Calu3 (cell line): ENCODE measurements around the gene BMERB1. TPM values are rescaled to one million over a fixed set of nuclear protein-coding genes. Genes with fewer than 3 reads are reported as not detected.

Experiments
- BruUV-seq: library from RNA; stranded (reverse); fragments of 400-500 nt; replicated peaks from 2 replicates; lab custom pipeline; 2021; lab: Mats Ljungman, UMichigan
- CTCF ChIA-PET: fragments of 300-600 bp; sonication (Branson Sonifier 250); formaldehyde crosslinking; loops from one replicate; lab custom pipeline; 2022; ENCODE audit warnings: antibody characterized with exemption; lab: Charles Lee
- DNase-seq: peaks from one replicate; pipeline ENCODE4 v3.0.0; 2022
- H3K27ac Mint-ChIP-seq: one replicate; pipeline ENCODE4 v1.8.0; 2022; ENCODE audit warnings: mixed read lengths; ENCODE audit not compliant: unreplicated experiment
- H3K27me3 Mint-ChIP-seq: one replicate; pipeline ENCODE4 v1.8.0; 2022; ENCODE audit warnings: mixed read lengths; ENCODE audit not compliant: unreplicated experiment
- H3K36me3 Mint-ChIP-seq: one replicate; pipeline ENCODE4 v1.8.0; 2022; ENCODE audit warnings: mild to moderate bottlenecking, moderate library complexity, mixed read lengths; ENCODE audit not compliant: insufficient read depth, unreplicated experiment
- H3K4me1 Mint-ChIP-seq: one replicate; pipeline ENCODE4 v1.8.0; 2022; ENCODE audit warnings: mild to moderate bottlenecking, low read depth, mixed read lengths; ENCODE audit not compliant: unreplicated experiment
- H3K4me3 Mint-ChIP-seq: one replicate; pipeline ENCODE4 v1.8.0; 2022; ENCODE audit warnings: mild to moderate bottlenecking, low read depth, moderate library complexity, mixed read lengths; ENCODE audit not compliant: unreplicated experiment
- H3K9me3 Mint-ChIP-seq: one replicate; pipeline ENCODE4 v1.8.0; 2022; ENCODE audit warnings: low read depth, mixed read lengths; ENCODE audit not compliant: unreplicated experiment
- CTCF ChIP-seq: fragments of 200-600 bp; IDR thresholded peaks from one replicate; pipeline ENCODE4 v1.8.0; 2022; ENCODE audit warnings: antibody characterized with exemption; ENCODE audit not compliant: unreplicated experiment
- intact Hi-C: fragments of 100-400 bp; cut with micrococcal nuclease; formaldehyde crosslinking; loops from one replicate; pipeline ENCODE4 v1.10.0; 2022; ENCODE audit not compliant: unreplicated experiment
- total RNA-seq: library from RNA; stranded (reverse); gene quantifications from 2 replicates; pipeline ENCODE4 v1.2.3, GENCODE V29; 2022

Gene BMERB1
- total RNA-seq, 1 experiment from 2014 or later: 3.0 TPM

- DNase-seq: no peak
- TF ChIP-seq CTCF: no peak
- intact Hi-C loops: no loop called here
- CTCF ChIA-PET: interaction anchor here (0.8 kb wide), 1 partner anchor 83 kb away, joined by 3 read pairs; no protein-coding TSS in a partner anchor
- Mint-ChIP-seq H3K4me1 (peaks cover 11% of the 10 kb centered on the region), H3K4me3 (no peak overlapping the region), H3K27ac (no peak overlapping the region), H3K36me3 (no peaks in the 10 kb centered on the region), H3K9me3 (no peaks in the 10 kb centered on the region), H3K27me3 (no peaks in the 10 kb centered on the region)
- no TSS peak for BruUV-seq
These were observed 54.6 kb downstream of the BMERB1 start for GRCh38 chr16:15489016-15489415.

GRCh38 chr16:15490123-15490711, 55.8 kb downstream of the BMERB1 start:
- Mint-ChIP-seq H3K9me3 (no peaks in the 10 kb centered on the region), H3K4me3 (no peak overlapping the region), H3K27me3 (no peaks in the 10 kb centered on the region), H3K36me3 (no peaks in the 10 kb centered on the region), H3K4me1 (peaks cover 11% of the 10 kb centered on the region), H3K27ac (no peak overlapping the region)
- BruUV-seq: no TSS peak
- CTCF ChIA-PET: no interaction called here
- intact Hi-C loops: no loop called here
- no peak for DNase-seq
- TF ChIP-seq CTCF: no peak

- H3K27me3 Mint-ChIP-seq: no peaks in the 10 kb centered on the region
- H3K4me1 Mint-ChIP-seq: peaks cover 11% of the 10 kb centered on the region
- BruUV-seq: no TSS peak
- peaks cover 4% of the 10 kb centered on the region for H3K9me3 Mint-ChIP-seq
- no peak overlapping the region for H3K27ac Mint-ChIP-seq
- DNase-seq: no peak
- no peak for TF ChIP-seq CTCF
- no peaks in the 10 kb centered on the region for H3K36me3 Mint-ChIP-seq
- no peak overlapping the region for H3K4me3 Mint-ChIP-seq
- intact Hi-C loops: no loop called here
- CTCF ChIA-PET: interaction anchor here (0.6 to 1.1 kb wide), 2 partner anchors 33 to 58 kb away, joined by 3 to 6 read pairs; no protein-coding TSS in a partner anchor
These were observed 57.0 kb downstream of the BMERB1 start for GRCh38 chr16:15491411-15491810.

- CTCF ChIA-PET: interaction anchor here (0.6 to 1.1 kb wide), 2 partner anchors 13 to 32 kb away, joined by 3 read pairs; no protein-coding TSS in a partner anchor
- TF ChIP-seq CTCF: no peak
- no peaks in the 10 kb centered on the region for H3K27me3 Mint-ChIP-seq
These were observed 57.8 kb downstream of the BMERB1 start for GRCh38 chr16:15492091-15492740.

More at GRCh38 chr16:15492091-15492740, 57.8 kb downstream of the BMERB1 start:
- Mint-ChIP-seq H3K4me3 (no peak overlapping the region), H3K4me1 (peaks cover 11% of the 10 kb centered on the region), H3K27ac (no peak overlapping the region), H3K9me3 (peaks cover 4% of the 10 kb centered on the region), H3K36me3 (no peaks in the 10 kb centered on the region)
- no peak for DNase-seq
- no TSS peak for BruUV-seq
- intact Hi-C loops: no loop called here
